Measurements from ENCODE around the gene LEF1.

Gene LEF1

GRCh38 chr4:108109111-108109510, 59.6 kb downstream of the LEF1 start:
- H3K27me3 ChIP-seq (replicated peaks): no peaks in the 10 kb centered on the region
- no peak for DNase-seq
- no peaks in the 10 kb centered on the region for H3K36me3 ChIP-seq (replicated peaks)
- no peak overlapping the region for H3K4me3 ChIP-seq (ENCODE audit: low read depth, low read length)
- H3K27ac ChIP-seq: no peak overlapping the region
- TF ChIP-seq, protein P1, sequence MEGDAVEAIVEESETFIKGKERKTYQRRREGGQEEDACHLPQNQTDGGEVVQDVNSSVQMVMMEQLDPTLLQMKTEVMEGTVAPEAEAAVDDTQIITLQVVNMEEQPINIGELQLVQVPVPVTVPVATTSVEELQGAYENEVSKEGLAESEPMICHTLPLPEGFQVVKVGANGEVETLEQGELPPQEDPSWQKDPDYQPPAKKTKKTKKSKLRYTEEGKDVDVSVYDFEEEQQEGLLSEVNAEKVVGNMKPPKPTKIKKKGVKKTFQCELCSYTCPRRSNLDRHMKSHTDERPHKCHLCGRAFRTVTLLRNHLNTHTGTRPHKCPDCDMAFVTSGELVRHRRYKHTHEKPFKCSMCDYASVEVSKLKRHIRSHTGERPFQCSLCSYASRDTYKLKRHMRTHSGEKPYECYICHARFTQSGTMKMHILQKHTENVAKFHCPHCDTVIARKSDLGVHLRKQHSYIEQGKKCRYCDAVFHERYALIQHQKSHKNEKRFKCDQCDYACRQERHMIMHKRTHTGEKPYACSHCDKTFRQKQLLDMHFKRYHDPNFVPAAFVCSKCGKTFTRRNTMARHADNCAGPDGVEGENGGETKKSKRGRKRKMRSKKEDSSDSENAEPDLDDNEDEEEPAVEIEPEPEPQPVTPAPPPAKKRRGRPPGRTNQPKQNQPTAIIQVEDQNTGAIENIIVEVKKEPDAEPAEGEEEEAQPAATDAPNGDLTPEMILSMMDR (IDR thresholded peaks at IDR 0.05; ENCODE audit: low read depth, low read length, missing control alignments): no peak
- in situ Hi-C loops (cut with HindIII; ENCODE audit: low pct_ligation_motif_present, low sequenced_read_pairs): no loop called here

DNA sequence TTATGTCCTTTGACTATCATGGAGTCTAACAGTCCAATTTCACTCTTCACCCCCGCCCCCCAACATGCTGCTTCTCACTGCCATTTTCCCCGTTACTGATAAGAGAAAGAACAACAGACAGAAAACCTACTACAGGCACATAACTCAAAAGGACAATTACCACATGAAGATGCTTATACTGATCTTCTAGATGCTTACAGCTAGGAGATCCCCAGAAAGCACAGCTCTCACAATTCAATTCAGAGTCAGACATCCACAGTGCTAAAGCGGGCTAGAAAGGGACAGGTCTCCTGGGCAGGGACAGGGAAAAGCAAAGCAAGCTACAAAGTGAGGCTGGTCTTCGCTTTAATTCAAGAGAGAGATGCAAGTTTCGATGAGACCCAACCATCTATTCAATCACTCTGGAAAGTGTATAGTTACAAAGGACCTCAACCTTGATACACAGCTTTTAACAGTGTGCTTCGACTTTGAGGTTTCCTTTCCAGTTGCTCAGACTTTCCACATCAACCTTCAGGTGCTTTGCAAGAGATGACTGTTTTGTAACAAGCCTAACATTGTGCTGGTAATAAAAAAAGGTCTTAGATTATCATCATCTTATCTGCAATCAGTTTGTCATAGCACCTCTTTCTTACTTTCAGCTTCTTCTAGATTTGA, 60.9 kb downstream of the LEF1 start:
- TF ChIP-seq, protein P1 (IDR thresholded peaks at IDR 0.05; ENCODE audit: low read depth, low read length, missing control alignments): no peak
- H3K36me3 ChIP-seq (replicated peaks): no peaks in the 10 kb centered on the region
- H3K27me3 ChIP-seq (replicated peaks): no peaks in the 10 kb centered on the region
- in situ Hi-C loops (cut with HindIII; ENCODE audit: low pct_ligation_motif_present, low sequenced_read_pairs): no loop called here
- H3K4me3 ChIP-seq (ENCODE audit: low read depth, low read length): no peak overlapping the region
- no peak for DNase-seq
- H3K27ac ChIP-seq: no peak overlapping the region

GRCh38 chr4:108107101-108107500, 61.6 kb downstream of the LEF1 start:
- TF ChIP-seq, protein P1 (IDR thresholded peaks at IDR 0.05; ENCODE audit: low read depth, low read length, missing control alignments): no peak
- in situ Hi-C loops (cut with HindIII; ENCODE audit: low pct_ligation_motif_present, low sequenced_read_pairs): no loop called here
- Histone ChIP-seq H3K27ac (no peak overlapping the region), H3K27me3 (replicated peaks) (no peaks in the 10 kb centered on the region), H3K36me3 (replicated peaks) (no peaks in the 10 kb centered on the region), H3K4me3 (ENCODE audit: low read depth, low read length) (no peak overlapping the region)
- DNase-seq: no peak

- no peak for DNase-seq
- no peak overlapping the region for H3K4me3 ChIP-seq (ENCODE audit: low read depth, low read length)
- TF ChIP-seq, protein P1 (IDR thresholded peaks at IDR 0.05; ENCODE audit: low read depth, low read length, missing control alignments): no peak
- in situ Hi-C loops (cut with HindIII; ENCODE audit: low pct_ligation_motif_present, low sequenced_read_pairs): no loop called here
- no peaks in the 10 kb centered on the region for H3K36me3 ChIP-seq (replicated peaks)
- no peak overlapping the region for H3K27ac ChIP-seq
- H3K27me3 ChIP-seq (replicated peaks): no peaks in the 10 kb centered on the region
These were observed 62.5 kb downstream of the LEF1 start for GRCh38 chr4:108106186-108106585.

GRCh38 chr4:108103099-108103862, 65.5 kb downstream of the LEF1 start:
- DNase-seq: no peak
- Histone ChIP-seq H3K27ac (no peak overlapping the region), H3K27me3 (replicated peaks) (no peaks in the 10 kb centered on the region), H3K4me3 (ENCODE audit: low read depth, low read length) (no peak overlapping the region), H3K36me3 (replicated peaks) (no peaks in the 10 kb centered on the region)
- TF ChIP-seq, protein P1 (IDR thresholded peaks at IDR 0.05; ENCODE audit: low read depth, low read length, missing control alignments): no peak
- in situ Hi-C loops (cut with HindIII; ENCODE audit: low pct_ligation_motif_present, low sequenced_read_pairs): no loop called here

Measured in brain microvascular endothelial cell (primary cell).